Esophagus mucosa (tissue), 1 donor: ENCODE measurements around the gene TOP1. TPM values are rescaled to one million over a fixed set of nuclear protein-coding genes. Genes with fewer than 3 reads are reported as not detected.
"Not testable (repeated sequence)": the region's sequence is repeated elsewhere in the genome, so short reads cannot be mapped to it uniquely, and the experiment has no call there.

Source experiments
- ATAC-seq: fragments of 200-7000 bp; cut with Tn5 transposase; one replicate; pipeline ENCODE4 v1.9.1; 2020
- total RNA-seq: library from RNA; stranded (reverse); gene quantifications from one replicate; pipeline ENCODE4 v1.2.4, GENCODE V29; 2023
- donor health status: DM: yes; HTN: yes; CAD: no.

Gene TOP1
- total RNA-seq, 1 donor from 2014 or later: 36.6 TPM

DNA sequence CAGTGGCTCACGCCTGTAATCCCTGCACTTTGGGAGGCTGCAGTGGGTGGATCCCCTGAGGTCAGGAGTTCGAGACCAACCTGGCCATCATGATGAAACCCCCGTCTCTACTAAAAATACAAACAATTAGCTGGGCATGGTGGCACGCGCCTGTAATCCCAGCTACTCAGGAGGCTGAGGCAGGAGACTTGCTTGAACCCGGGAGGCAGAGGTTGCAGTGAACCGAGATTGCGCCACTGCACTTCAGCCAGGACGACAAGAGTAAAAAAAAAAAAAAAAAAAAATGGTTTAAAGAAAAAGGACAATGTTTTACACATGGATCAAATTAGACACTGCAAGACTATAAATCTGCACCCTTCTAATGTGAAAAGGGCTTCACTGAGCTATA lies 103.8 kb downstream of the TOP1 start:
- not testable (repeated sequence) for ATAC-seq

DNA sequence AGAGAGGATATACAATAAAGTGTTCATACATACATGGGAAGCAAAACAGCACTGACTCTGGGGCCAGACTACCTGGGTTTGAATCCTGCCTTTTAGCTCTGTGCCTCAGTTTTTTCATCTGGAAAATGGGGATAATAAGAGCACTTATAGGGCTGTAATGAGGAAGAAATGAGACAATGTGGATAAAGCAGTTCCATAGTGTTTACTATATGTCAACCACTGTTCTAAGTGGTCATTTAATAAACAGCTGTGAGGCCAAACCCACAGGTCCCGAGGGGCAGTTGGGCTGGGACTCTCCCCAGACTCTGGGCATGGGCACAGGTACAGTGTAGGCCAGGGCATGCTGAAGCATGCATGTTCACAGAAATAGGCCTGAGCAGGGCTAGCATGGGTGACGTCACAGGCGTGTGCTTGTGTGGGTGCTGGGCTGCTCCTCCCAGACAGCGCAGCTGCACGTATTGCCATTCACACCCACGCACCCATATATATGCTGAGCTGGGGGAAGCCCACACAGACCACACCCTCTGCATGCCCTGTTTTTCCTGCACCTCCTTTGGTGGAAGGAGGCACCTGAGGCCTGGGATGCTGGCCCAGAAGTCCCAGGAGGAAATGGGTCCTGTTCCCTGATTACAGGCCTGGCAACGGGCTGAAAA lies 105.2 kb downstream of the TOP1 start:
- ATAC-seq: peak; percentile 81

DNA sequence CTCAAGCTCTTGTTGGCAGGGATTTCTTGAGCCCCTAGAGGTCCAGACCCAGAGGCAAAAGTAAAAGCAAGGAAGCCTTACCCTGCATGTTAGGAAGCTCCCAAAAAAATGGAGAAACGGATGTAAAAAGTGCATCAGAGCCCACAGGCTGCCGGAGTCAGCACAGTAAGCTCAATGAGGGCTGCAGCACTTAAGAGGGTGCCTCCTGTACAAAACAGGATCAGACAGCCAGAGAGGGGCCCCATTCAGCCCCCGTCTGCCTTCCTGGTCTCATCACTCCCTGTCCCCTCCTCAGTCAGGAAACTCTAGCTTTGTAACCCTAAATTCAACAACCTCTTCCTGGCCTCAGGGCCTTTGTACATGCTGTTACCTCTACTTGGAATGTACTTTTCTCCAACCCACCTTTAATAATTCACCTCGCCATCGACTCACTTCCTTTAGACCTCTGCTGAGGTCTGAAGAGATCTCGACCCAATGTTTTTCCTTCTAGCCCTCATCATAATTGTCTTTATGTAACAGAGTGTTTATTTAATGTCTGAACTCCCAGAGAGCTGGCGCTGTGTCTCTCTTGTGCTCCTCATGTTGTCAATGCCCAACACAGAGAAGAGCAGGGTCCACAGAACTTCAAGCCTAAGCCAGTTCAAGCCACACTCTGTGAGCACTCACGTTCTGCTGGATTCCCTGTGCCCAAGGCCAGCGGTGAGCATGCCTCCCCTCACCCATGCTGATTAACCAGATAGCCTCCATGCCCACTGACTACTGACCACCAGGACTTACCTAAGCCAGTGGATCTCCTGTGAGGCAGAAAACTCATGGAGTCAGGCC lies 106.0 kb downstream of the TOP1 start:
- ATAC-seq: no peak

- peak; percentile 22 for ATAC-seq
Measured at GRCh38 chr20:41135187-41135887, 106.7 kb downstream of the TOP1 start.

DNA sequence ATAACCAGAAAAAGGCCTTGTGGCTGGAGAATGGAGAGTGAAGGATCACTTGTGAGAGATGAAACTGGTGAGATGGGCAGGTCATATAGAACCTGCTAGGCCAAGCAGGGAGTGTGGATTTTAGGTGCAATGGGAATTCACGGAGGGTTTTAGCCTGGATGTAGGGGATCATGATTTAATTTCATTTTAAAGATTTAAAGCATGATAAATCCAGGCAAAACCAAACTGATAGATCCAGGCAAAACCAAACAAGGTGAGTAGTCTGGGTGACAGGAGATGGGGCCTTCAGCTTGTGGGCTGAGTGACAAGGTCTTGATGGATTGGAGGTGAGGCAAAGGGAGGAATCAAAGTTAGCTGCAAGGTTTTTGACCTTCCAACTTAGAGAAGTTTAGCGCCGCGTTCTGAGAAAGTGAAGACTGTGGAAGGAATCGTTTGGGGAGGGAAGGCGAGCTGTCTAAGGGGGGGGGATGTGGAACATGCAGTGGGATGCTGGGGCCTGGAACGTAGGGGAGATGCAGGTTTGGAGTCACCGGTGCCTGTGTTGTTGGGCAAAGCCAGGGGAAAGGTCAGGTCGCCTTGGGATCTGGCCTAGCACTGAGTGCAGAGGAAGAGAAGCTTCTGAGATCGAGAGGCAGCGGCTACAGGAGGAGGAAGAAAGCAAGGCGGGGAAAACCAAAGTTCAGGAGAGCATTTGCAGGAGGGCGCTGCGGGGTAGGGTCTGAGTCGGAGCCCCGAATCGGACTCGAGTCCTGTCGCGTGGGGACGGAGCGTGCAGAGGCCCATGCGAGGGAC lies 107.5 kb downstream of the TOP1 start:
- no peak for ATAC-seq

DNA sequence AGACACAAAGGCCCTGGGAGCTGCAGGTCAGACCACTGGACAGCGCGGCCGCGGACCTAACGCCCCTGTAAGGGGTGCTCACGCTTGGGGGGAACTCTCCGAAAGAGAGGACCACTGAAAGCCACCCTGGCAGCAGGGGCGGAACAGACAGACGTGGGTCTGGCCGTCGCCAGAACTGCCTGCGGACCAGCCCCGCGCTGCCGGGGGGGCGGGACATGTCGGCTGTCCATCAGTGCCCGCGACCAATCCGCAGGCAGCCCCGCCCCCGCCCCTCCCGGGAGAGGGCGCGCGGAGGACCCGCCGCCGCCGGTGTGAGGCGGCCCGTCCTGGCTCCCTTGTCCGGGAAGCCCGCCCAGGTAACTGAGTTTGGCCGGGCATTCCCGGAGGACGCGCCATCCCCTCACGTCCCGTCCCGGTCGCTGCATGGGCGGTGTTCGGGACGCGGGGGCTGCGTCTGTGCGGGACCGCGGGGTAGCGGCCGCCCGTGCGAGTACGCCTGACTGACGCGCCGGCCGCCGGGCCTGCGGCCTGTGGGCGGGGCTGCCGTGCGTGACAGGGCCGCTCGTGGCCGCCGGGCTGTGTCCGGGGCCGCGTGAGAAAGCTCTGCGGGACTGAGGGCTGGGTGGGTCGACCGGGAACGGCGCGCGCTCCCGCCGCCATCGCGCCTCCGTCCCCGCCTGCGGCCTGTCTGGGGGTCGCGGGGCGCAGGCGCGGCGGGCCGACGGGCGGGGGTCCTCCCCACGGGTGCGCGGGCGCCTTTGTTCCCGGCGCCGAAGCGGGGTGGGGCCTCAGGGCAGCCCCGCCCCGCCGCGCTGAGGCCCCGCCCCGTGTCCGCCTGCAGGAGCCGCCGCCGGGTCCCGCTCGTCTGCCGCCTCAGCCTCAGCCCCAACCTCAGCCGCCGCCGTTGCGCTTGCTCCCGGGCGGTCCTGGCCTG lies 108.3 kb downstream of the TOP1 start, which contains the start of gene PLCG1:
Gene PLCG1, plus strand, starts transcription at position 864 of the 934 bp plus-strand sequence. CDS start 99 bp downstream, outside the sequence.
- ATAC-seq: peak; percentile 76

DNA sequence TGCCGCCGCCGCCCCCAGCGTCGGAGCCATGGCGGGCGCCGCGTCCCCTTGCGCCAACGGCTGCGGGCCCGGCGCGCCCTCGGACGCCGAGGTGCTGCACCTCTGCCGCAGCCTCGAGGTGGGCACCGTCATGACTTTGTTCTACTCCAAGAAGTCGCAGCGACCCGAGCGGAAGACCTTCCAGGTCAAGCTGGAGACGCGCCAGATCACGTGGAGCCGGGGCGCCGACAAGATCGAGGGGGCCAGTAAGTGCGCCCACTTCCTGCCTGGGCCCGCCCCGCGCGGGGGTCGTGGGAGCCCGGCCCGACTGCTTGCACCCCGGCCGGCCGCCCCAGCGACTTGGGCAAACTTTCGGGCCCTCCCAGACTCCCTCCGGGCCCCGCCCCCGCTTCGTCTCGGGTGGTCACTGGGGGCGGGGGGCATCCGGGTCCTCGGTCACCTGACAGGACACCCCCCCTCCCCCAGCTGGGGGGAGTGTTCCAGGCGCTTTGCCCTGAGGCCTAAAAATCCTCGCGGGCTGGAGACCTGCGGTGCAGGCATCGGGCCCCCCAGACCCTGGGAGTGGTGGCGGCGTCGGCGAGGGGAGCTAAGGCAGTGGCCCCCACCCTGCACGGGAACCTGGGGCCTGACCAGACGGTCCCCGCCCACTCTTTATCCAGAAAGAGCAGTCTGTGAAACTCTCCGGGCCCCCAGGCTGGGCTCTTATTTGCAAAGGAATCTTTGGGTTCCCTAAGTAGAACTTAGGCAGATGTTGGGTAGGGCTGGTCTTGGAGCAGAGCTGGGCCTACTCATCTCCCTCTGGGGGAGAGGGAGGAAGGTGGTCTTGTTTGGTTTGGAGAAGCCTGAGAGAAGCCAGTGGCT lies 109.2 kb downstream of the TOP1 start:
- ATAC-seq: no peak

GRCh38 chr20:41138475-41139226 lies 110.0 kb downstream of the TOP1 start:
- no peak for ATAC-seq

DNA sequence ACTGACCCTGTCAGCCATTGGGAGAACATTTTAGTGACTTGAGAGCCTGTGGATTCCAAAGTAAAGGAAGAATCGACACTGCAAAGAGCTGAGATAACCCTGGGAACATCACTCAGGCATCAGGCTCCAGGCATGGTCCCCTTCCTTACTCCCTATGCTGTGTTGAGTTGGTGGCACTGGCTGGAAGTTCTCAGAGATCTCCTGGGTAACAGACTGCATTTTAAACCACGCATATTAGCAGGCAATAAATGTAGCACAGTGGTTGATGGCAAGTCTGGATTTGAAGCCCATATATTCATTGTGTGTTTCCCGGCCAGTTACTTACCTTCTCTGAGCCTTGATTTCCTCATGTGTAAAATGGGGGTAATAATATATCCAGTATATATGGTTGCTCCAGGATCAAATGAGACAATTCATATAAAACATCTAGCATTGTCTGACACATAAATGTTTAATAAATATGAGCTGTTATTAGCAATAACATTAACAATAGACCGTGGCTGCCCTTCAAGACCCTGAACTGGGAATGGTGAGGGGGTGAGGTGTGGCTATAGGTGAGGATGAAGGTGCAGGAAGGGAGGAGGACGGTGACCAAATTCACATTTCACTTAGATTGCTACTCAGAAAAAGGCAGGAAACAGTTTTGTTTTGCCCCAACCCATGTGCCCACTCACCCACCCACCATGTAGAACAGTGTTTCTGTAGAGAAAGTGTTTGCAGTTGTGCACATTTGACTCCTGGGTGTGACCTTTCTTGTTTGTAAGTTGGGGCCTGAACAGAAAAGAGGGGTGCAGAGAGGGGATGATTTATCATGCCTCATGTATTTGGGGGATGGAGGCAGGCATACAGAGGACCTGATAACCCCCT lies 110.8 kb downstream of the TOP1 start:
- ATAC-seq: no peak

DNA sequence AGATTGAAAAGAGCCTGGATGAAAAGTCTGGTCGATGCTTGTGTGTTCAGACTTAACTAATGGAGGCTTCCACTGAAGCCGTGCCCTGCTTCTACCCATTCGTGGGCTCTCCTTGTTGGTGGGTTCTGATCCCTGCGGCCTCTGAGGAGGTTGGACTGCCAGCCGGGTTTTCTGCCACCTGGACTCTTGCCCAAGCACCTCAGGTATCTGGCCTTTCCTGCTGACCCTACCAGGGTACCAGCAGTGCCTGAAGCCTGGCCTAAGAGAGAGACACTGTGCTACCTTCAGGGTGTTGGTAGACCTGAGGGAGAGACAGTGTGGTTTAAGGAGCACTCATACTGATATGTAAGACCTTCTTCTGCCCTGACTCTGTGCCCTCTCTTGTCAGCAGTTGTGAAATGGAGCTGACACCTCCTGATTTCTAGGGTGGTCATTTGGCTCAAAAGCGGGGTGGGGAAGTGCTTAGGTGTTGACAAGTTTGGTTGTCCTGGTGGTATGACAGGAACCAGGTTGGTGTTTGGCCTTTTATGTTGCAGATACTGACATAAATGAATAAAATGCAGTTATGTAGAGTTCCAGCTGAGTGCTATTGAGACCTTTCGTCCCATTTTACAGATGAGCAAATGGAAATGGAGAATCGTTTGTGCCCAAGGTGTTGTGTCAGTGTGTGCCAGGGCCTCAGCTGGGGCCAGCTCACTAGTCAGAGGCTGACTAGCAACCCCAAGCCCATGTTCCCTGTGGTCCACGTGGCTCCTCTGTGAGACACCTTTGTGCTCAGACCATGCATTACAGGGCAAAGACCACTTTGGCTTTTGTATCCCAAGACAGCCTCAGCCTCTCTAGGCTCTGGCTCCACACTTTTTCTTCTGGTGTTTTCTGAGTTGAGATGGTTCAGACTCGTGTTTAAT lies 111.9 kb downstream of the TOP1 start:
- no peak for ATAC-seq

- no peak for ATAC-seq
Measured at GRCh38 chr20:41141153-41141815, 112.7 kb downstream of the TOP1 start.

DNA sequence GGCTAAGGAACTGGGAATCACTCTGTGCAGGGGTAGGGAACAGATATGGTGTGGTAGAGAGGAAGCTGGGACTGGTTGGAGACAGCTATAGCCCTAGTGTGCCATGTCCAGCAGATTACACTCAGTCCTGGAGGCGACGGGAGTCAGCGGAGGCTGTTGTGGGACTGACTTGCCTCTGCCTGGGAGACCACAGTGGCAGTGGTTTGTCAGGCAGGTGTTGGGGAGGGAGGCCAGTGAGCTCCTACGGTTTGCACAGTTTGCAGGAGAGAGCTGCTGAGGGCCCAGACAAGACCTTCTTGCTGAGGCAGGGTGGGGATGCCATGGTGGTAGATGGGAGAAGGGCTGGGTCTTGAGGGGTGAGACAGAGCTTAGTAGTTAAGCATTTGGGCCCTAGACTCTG lies 113.6 kb downstream of the TOP1 start:
- no peak for ATAC-seq

DNA sequence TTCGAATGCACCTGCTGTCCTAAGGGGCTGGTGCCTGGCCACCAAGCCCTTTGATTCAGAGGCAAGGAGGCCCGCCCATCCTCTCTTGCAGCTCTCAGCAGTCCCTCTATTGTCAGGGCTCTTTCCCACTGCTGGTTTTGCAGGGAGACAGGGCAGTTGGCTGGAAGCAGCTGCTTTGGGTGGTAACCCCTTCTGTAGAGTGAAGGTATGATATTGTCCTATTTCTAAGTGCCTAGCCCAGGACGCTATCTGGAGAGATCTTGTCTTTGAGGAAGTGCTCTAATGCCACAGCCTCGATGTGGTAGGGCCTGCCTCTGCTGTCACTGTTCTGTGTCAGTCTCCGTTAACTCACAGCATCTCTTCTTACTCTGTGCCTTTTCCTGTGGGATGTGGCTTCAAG lies 114.3 kb downstream of the TOP1 start:
- ATAC-seq: no peak

- no peak for ATAC-seq
Measured at GRCh38 chr20:41143354-41143753, 114.7 kb downstream of the TOP1 start.

DNA sequence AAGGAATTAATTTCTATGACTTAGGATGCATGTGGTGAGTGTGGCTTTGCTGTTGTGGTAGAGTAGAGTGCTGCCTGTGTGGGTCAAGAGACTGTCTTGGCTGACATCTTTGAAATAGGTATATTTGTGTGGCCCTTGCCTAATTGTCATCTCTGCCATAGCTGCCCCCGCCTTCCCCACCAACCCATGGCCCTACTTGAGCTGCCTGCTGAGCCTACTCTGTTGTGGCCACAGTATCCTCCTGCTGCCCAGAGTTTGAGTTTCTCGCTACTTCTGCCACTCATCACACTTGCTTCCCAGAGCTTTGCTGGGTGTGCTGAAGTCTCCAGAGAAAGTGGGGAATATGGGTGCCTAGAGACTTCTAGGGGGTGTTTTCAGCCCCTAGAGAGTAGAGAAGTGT lies 116.7 kb downstream of the TOP1 start:
- no peak for ATAC-seq

- peak; percentile 33 for ATAC-seq
Measured at GRCh38 chr20:41145821-41146620, 117.4 kb downstream of the TOP1 start.
